Activated CD8-positive, alpha-beta memory T cell treated with anti-CD3 and anti-CD28 coated beads for 1 hour (primary cell): ENCODE results near the gene POU5F1.

Experiments
- DNase-seq, 2 donors: peaks; one replicate each; pipeline ENCODE4 v3.0.0-alpha.2; 2020; ENCODE audit warnings: low read depth in 1 of 2; ENCODE audit errors: extremely low read depth in 1 of 2

The POU5F1 gene

GRCh38 chr6:31116661-31117385 is 53.7 kb downstream of the POU5F1 start:
- no peak for DNase-seq

- DNase-seq = no peak
Measured at GRCh38 chr6:31115941-31116560, 54.4 kb downstream of the POU5F1 start.

GRCh38 chr6:31114970-31115849 is 55.3 kb downstream of the POU5F1 start:
- no peak for DNase-seq

- no peak for DNase-seq
Measured at GRCh38 chr6:31114541-31114878, 56.0 kb downstream of the POU5F1 start, which contains the start of gene PSORS1C1. Gene PSORS1C1 (plus strand): TSS chr6:31114800. CDS start chr6:31129633, 14,833 bp downstream.
